KMS-11 (cell line): ENCODE data around the gene MAGI2.

Experiments used
- H2AFZ ChIP-seq: fragments of 200-600 bp; sonication (generic); 2 replicates; pipeline ENCODE4 v1.6.1; 2016; ENCODE audit warnings: antibody characterized with exemption, mixed run types, low read depth
- H3K27ac ChIP-seq: fragments of 200-600 bp; sonication (generic); 2 replicates; pipeline ENCODE4 v1.6.1; 2016; ENCODE audit warnings: mild to moderate bottlenecking, mixed run types
- H3K27me3 ChIP-seq: fragments of 200-600 bp; sonication (generic); 2 replicates; pipeline ENCODE4 v1.6.1; 2017; ENCODE audit warnings: mild to moderate bottlenecking, low read depth, mixed run types, moderate library complexity; ENCODE audit not compliant: insufficient read depth
- H3K36me3 ChIP-seq: fragments of 200-600 bp; sonication (generic); 2 replicates; pipeline ENCODE4 v1.6.1; 2017; ENCODE audit warnings: mild to moderate bottlenecking, mixed run types; ENCODE audit not compliant: insufficient read depth
- H3K4me1 ChIP-seq: fragments of 200-600 bp; sonication (generic); 2 replicates; pipeline ENCODE4 v1.6.1; 2016; ENCODE audit warnings: mild to moderate bottlenecking, low read depth, mixed run types; ENCODE audit not compliant: poor library complexity, severe bottlenecking
- H3K4me2 ChIP-seq: fragments of 200-600 bp; sonication (generic); 2 replicates; pipeline ENCODE4 v1.7.0; 2016; ENCODE audit warnings: mild to moderate bottlenecking, mixed run types
- H3K4me3 ChIP-seq: fragments of 200-600 bp; sonication (generic); IDR thresholded peaks from 2 replicates; pipeline ENCODE4 v1.6.1; 2017; ENCODE audit warnings: low read depth, low read length, mixed read lengths; ENCODE audit not compliant: insufficient read depth
- H3K79me2 ChIP-seq: fragments of 200-600 bp; sonication (generic); 2 replicates; pipeline ENCODE4 v1.6.1; 2016; ENCODE audit warnings: low read depth, mixed run types; ENCODE audit not compliant: insufficient read depth
- H3K9ac ChIP-seq: fragments of 200-600 bp; sonication (generic); 2 replicates; pipeline ENCODE4 v1.6.1; 2016; ENCODE audit warnings: mild to moderate bottlenecking, mixed run types
- H4K20me1 ChIP-seq: fragments of 200-600 bp; sonication (generic); 2 replicates; pipeline ENCODE4 v1.6.1; 2016; ENCODE audit warnings: mild to moderate bottlenecking, mixed run types; ENCODE audit not compliant: insufficient read depth
- TF ChIP-seq, protein P1 (sequence below): fragments of 200-600 bp; sonication (generic); conservative IDR thresholded peaks from 2 replicates; pipeline ENCODE4 v1.6.1; 2017; ENCODE audit warnings: low read depth, mild to moderate bottlenecking, antibody characterized with exemption, low read length, moderate library complexity, mixed read lengths

The MAGI2 gene

DNA sequence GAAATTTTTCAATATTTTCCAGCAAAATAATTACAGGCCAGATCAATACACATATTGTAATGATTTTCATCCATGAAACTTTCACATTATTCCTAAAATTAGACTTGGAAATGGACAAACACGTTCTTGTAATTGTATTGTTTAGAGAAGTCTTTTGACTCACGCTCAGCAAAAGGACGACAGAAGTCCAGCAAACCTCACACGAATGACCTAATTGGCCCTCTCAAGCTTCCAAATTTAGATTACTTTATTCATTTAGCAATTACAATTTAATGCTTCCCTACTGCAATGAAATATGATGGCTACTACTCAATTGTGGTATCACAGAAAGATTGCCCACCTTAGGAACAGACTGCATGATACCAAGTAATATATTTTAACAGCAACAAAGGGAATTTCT lies 702.2 kb downstream of the MAGI2 start:
- Histone ChIP-seq H3K4me3 (no peak overlapping the region), H3K4me1 (no peaks in the 10 kb centered on the region), H3K27ac (no peak overlapping the region), H3K79me2 (no peaks in the 10 kb centered on the region), H3K27me3 (no peaks in the 10 kb centered on the region), H4K20me1 (no peaks in the 10 kb centered on the region), H3K36me3 (no peaks in the 10 kb centered on the region), H3K9ac (no peak overlapping the region), H2AFZ (no peak overlapping the region), H3K4me2 (no peak overlapping the region)
- TF ChIP-seq, protein P1, sequence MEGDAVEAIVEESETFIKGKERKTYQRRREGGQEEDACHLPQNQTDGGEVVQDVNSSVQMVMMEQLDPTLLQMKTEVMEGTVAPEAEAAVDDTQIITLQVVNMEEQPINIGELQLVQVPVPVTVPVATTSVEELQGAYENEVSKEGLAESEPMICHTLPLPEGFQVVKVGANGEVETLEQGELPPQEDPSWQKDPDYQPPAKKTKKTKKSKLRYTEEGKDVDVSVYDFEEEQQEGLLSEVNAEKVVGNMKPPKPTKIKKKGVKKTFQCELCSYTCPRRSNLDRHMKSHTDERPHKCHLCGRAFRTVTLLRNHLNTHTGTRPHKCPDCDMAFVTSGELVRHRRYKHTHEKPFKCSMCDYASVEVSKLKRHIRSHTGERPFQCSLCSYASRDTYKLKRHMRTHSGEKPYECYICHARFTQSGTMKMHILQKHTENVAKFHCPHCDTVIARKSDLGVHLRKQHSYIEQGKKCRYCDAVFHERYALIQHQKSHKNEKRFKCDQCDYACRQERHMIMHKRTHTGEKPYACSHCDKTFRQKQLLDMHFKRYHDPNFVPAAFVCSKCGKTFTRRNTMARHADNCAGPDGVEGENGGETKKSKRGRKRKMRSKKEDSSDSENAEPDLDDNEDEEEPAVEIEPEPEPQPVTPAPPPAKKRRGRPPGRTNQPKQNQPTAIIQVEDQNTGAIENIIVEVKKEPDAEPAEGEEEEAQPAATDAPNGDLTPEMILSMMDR, result no peak

DNA sequence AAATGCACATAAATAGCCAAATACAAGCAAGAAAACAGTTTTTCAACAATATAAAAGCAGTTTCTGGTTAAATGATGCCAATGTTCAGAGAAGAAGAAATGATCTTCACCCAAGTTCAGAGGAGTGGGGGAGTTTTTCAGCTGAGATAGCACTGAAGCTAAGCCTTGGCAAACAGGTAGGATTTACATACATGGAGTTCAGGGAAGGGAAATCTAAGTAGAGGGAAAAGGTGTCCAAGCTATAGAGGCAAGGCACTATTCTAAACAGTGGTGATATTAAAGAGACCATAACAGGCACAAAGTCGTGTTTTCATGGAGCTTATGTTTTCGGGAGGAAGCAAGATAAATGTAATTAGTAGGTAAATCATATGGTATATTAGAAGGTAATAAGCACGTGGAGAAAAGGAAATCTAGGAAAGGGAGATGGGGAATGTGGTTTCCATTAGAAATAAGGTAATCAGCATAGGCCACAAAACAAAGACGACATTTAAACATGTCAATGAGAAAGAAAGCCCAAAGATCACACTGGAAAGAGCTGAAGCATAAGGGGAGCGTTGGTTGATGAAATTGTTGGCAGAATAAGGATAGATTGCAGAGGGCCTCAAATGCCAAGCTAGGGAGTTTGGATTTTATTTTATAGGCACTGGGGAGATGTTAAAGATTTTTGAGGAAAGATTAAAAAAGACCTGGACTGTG lies 704.3 kb downstream of the MAGI2 start:
- TF ChIP-seq, protein P1, result no peak
- H3K36me3 ChIP-seq, result no peaks in the 10 kb centered on the region
- H3K4me1 ChIP-seq, result no peaks in the 10 kb centered on the region
- no peak overlapping the region for H3K4me3 ChIP-seq
- no peak overlapping the region for H2AFZ ChIP-seq
- no peak overlapping the region for H3K27ac ChIP-seq
- H3K4me2 ChIP-seq, result no peak overlapping the region
- no peaks in the 10 kb centered on the region for H3K27me3 ChIP-seq
- no peaks in the 10 kb centered on the region for H4K20me1 ChIP-seq
- H3K9ac ChIP-seq, result no peak overlapping the region
- H3K79me2 ChIP-seq, result no peaks in the 10 kb centered on the region

DNA sequence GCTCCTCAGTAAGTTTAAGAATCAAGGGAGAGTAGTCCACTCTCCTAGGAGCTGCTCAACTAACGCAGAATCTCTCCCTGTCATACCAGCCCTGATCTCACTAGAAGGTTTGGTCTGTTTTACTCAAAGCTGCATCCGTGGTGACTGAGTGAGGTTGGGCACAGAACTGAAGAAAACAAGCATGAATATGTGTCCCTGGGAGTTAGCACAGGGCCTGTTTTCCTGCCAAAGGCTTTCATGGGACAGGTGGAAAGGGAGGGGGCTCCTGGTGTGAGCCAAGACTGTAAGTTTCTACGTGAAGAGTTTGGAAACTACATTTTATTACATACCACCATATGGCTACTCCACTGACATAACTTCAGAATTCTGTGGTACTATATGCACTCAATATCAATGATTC lies 705.9 kb downstream of the MAGI2 start:
- no peak overlapping the region for H3K4me2 ChIP-seq
- no peak overlapping the region for H3K27ac ChIP-seq
- H3K36me3 ChIP-seq, result no peaks in the 10 kb centered on the region
- H3K79me2 ChIP-seq, result no peaks in the 10 kb centered on the region
- TF ChIP-seq, protein P1, result no peak
- no peak overlapping the region for H3K4me3 ChIP-seq
- H3K27me3 ChIP-seq, result no peaks in the 10 kb centered on the region
- H4K20me1 ChIP-seq, result no peaks in the 10 kb centered on the region
- no peak overlapping the region for H3K9ac ChIP-seq
- H3K4me1 ChIP-seq, result no peaks in the 10 kb centered on the region
- no peak overlapping the region for H2AFZ ChIP-seq

GRCh38 chr7:78746301-78746700 lies 707.2 kb downstream of the MAGI2 start:
- no peaks in the 10 kb centered on the region for H3K79me2 ChIP-seq

More at GRCh38 chr7:78746301-78746700, 707.2 kb downstream of the MAGI2 start:
- H3K36me3 ChIP-seq, result no peaks in the 10 kb centered on the region
- no peak overlapping the region for H3K4me2 ChIP-seq
- H4K20me1 ChIP-seq, result no peaks in the 10 kb centered on the region
- no peak overlapping the region for H3K27ac ChIP-seq
- H3K4me1 ChIP-seq, result no peaks in the 10 kb centered on the region
- TF ChIP-seq, protein P1, result no peak
- no peak overlapping the region for H2AFZ ChIP-seq
- no peaks in the 10 kb centered on the region for H3K27me3 ChIP-seq
- no peak overlapping the region for H3K4me3 ChIP-seq
- H3K9ac ChIP-seq, result no peak overlapping the region
